SH-SY5Y (cell line): Measurements from ENCODE around the gene OXNAD1.

Experiments
- GATA2 ChIP-seq: IDR thresholded peaks from 2 replicates; pipeline ENCODE4 v1.6.1; 2011; ENCODE audit warnings: mild to moderate bottlenecking, low read depth, low read length
- GATA3 ChIP-seq: IDR thresholded peaks from 2 replicates; pipeline ENCODE4 v1.6.1; 2011; ENCODE audit warnings: low read depth, mild to moderate bottlenecking, low read length, moderate library complexity

The OXNAD1 gene, protein sequence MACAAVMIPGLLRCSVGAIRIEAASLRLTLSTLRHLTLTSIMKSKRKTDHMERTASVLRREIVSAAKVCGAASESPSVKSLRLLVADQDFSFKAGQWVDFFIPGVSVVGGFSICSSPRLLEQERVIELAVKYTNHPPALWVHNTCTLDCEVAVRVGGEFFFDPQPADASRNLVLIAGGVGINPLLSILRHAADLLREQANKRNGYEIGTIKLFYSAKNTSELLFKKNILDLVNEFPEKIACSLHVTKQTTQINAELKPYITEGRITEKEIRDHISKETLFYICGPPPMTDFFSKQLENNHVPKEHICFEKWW

DNA sequence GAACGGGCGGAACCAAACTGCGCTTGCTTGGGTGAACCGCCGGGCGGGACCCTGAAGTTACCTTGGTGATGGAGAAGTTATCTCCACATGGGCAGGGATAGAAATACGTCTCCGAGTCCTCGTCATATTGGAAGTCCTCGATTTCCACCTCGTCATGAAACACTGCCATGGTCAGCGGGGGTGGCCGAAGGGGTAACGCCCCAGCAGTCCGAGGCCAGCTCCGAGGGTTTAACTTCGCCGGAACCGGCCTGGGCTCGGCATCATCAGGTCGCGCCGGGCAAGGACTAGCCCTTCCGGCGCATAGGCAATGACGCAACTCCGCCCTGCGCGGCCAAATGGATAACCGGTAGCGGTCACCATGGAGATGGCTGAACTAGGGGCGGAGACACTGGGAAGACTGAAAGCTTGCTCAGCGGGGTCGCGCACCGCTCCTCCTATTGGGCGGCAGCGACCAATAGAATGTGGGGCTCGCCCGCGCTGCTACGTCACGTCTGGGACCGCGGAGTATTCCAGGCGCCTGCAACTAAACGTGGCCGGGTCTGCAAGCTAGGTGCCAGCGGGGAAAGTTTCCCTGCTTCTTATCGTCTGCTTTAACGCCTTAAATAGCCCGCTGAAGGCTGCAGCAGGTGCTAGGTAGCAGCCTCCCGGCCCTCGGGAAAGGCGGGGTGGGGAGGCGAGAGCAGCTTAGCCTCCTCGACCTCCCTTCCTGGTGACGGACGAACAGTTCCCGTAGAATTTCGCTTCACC, at the start of gene OXNAD1, which contains the start of gene DPH3:
Gene OXNAD1, plus strand, starts transcription at position 505 of the 747 bp plus-strand sequence. CDS start 5,741 bp downstream, outside the sequence.
Gene DPH3, minus strand, starts transcription at position 236 of the 747 bp plus-strand sequence. Its CDS starts 67 bp downstream, at position 169.
- TF ChIP-seq GATA2 (no peak), GATA3 (no peak)

DNA sequence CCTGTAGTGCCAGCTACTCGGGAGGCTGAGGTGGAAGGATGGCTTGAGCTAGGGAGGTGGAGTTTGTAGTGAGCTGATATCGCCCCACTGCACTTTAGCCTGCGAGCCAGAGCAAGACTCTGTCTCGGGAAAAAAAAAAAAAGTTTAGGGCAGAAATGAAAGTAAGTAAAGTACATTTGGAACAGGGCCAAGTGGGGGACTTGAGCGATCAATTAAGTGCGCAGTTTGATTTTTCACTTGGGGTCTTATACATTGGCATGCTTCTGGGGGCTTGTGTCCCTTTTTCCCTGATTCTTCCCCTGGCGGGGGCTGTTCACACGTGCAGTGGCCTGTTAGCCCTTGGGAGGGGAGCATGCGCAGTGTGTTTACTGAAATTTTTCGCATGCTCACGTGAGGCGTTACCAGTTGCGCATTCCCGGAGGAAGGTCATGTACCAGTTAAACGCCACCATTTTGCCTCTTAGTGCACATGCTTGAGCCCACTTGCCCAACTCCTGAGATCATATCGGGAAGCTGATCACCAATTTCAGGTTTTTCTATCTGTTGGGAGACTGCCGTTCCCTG, 48.6 kb upstream of the OXNAD1 start:
- no peak for TF ChIP-seq GATA2
- no peak for TF ChIP-seq GATA3

DNA sequence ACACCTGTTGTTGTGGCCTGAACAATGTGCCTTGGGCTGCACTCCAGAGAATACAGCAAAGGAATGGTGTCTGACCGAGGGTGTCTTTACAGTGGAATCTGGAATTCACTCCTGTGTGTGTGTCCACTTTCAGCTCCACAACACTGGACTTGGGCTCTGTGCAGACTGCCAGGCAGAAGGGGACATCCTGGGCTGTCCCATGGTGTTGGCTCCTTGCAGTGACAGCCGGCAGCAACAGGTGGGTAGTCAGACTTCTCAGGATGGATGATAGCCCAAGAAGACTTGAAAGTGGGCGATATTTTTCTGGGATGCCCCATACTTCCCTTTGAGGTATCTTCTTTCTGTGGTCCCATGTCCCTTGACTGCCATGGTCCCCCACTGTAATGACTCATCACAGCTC, 45.2 kb upstream of the OXNAD1 start:
- TF ChIP-seq GATA3 (no peak), GATA2 (no peak)

DNA sequence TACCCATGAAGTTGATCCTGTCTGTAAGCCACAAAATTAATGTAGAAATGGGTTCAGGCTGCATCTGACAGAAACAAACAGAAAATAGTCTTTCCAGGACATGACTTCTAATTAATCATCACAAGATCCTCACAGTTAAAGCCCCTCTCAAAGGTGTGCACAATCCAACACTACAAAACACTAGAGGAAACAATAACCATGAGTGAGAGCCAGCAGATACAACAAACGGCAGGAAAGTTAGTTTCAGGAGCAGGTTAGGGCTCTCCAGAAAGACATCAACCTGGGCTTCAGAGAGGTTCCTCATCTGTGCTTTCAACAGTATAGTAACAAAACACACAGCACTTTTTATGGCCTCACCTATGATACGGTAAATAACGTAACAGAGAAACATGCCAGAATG, 43.0 kb upstream of the OXNAD1 start:
- TF ChIP-seq GATA2 (no peak), GATA3 (no peak)

DNA sequence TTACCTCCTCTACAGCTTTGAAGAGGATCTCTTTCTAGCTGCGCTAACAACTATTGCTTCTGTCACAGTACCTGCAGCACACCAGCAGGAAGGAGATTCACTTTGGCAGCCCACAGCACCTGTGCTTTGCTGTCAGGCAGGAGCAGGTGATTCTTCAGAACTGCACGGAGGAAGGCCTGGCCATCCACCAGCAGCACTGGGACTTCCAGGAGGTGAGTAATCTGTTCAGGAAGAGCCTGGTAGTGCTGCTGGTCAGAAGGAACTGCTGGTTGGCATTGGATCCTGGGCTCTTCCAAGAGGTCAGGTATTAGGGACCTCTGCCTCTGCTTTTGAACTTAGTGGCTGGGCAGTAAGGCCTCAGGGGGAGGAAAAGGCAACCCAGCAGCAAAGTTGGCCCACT, 42.5 kb upstream of the OXNAD1 start:
- no peak for TF ChIP-seq GATA2
- TF ChIP-seq GATA3, result no peak

DNA sequence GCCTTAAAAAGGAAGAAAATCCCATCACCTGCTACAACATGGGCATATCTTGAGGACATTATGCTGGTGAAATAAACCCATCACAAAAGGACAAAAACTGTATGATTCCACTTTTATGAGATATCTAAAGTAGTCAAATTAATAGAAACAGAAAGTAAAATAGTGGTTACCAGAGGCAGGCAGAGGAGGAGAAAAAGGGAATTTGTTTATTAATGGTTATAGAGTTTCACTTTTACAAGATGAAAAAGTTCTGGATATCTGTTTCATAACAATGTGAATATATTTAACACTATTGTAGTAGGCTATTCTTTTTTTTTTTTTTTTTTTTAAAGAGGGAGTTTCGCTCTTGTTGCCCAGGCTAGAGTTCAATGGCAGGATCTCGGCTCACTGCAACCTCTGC, 40.7 kb upstream of the OXNAD1 start:
- no peak for TF ChIP-seq GATA3
- no peak for TF ChIP-seq GATA2

DNA sequence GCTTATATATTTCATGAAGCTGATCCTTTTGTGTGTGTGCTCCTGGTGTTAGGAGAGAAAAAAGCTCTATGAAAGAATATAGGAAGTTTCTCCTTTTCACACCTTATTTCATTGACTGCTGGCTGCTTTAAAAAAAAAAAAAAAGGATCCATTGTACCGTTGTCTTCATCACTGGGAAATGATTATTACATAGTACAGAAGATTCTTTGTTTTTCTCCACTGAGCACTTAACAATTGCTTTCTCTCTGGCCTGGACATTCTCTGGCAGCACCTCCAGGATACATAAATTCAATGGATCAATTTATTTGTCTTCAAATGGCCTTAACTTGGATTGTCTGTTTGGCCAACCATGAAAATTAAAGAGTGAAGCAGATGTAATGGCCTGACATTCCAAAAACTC, 37.4 kb upstream of the OXNAD1 start:
- TF ChIP-seq GATA3 (no peak), GATA2 (no peak)

DNA sequence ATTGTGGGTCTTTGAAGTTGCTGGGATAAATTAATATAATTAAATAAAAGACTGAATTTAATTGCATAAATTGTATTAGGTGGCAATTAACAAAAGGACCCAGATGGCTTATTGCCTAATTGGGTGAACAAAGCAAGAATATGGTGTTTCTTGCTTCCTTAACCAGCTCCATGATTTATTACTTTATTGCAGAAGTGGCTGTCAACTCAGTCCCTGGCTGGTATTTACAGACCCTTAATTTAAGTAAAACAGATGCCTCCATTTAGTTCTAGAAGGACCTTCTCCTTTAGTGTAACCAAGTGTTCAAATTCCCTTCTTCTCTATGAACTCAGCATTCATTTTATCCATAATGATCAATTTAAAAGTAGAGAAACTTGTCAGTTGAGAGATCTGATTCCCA, 35.3 kb upstream of the OXNAD1 start:
- TF ChIP-seq GATA3, result no peak
- TF ChIP-seq GATA2, result no peak

DNA sequence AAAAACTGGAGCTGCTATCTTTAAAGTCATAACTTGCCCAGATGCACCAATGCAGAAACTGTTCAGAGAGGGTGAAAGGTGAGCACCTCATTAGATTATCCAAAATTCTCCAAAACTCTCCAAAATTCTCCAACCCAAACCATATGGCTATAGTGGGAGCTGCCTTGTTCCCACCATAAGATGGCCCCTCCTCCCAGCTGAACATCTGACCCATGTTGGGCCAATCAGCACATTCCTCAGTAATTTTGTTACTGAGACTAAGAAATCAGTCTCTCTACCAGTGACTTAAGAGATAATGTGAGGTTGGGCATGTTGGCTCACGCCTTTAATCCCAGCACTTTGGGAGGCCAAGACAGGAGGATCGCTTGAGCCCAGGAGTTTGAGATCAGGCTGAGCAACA, 33.0 kb upstream of the OXNAD1 start:
- no peak for TF ChIP-seq GATA3
- TF ChIP-seq GATA2, result no peak

DNA sequence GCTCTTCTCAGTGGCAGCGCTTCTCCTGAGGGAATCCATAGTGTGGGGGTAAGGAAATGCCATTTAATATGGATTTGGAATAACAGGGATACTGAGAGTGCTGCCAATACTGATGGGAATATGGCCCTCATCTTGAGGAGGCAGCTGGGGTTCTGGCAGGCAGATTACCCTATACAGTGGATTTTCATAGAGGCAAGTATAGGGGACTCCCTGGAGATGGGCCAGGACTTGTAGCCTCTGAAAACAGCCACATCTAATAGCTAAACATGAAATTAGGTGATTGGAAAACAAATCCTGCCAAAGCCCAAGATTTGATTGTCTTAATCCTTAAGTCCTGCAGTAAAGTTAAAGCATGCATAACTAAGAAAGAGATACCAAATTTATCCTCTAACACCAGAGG, 31.2 kb upstream of the OXNAD1 start:
- TF ChIP-seq GATA2 (no peak), GATA3 (no peak)

DNA sequence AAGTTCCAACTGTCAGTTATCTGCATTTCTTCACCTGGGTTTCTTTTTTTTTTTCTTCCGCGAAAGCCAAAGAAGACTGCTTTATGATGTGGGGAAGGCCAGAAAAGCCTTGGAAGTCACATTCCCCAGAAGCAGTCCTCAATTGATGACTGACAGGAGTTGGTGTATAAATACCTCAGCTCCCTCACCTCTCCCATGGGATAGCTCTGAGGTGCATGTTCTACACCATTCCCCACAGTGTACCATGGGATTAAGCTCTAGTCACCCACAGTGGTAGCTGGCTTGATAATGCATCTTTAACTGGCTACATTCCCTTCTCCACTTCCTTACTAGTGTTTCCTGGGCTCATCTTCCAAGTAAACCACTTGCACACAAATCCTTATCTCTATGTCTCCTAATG, 30.7 kb upstream of the OXNAD1 start:
- TF ChIP-seq GATA2, result no peak
- no peak for TF ChIP-seq GATA3

DNA sequence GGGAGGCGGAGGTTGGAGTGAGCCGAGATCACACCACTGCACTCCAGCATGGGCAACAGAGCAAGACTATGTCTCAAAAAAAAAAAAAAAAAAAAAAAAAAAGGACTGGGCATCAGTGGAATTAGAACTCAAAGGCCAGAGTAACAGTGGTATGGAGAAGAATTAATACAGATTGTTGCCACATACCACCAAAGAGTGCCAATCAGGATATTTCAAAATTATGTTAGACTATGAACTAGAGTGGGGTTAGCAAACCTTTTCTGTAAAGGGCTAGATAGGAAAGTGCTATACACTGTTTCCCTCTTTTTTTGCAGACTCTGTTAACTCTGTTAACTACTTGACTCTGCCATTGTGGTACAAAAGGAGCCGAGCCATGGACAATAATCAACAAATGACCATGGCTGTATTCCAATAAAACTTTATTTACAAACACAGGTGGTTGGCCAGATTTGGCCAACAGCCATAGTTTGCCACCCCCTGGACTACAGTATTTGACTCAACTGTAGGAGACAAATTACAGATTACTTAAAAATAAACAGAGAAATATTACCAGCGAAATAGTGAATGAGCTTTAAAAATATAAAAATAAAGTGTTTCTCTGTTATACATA, 28.9 kb upstream of the OXNAD1 start:
- TF ChIP-seq GATA3, result no peak
- no peak for TF ChIP-seq GATA2

DNA sequence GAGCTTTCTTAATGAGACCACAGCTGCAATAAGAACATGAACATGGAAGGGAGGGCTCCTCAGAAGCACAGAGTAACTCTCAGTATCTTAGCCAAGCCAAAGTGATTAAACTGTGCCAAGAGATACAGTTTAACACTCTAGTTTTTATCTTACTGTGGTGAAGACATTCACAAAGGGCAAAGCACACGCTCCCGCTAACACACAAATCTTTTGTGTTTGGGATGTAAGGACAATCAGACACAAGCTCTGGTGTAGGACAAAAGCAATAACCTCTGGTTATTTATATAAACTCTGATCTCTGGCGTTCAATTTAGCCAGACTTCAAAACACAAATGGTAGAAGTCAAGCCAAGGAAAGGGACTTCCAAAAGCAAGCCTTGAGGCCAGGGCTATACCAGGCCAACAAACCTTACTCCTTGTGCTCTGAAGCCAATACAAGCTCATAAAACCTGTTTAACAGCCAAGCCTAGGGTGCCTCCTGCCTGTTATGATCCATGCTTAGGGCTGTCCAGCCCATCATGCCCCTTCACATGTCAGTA, 28.1 kb upstream of the OXNAD1 start:
- no peak for TF ChIP-seq GATA2
- TF ChIP-seq GATA3, result no peak

DNA sequence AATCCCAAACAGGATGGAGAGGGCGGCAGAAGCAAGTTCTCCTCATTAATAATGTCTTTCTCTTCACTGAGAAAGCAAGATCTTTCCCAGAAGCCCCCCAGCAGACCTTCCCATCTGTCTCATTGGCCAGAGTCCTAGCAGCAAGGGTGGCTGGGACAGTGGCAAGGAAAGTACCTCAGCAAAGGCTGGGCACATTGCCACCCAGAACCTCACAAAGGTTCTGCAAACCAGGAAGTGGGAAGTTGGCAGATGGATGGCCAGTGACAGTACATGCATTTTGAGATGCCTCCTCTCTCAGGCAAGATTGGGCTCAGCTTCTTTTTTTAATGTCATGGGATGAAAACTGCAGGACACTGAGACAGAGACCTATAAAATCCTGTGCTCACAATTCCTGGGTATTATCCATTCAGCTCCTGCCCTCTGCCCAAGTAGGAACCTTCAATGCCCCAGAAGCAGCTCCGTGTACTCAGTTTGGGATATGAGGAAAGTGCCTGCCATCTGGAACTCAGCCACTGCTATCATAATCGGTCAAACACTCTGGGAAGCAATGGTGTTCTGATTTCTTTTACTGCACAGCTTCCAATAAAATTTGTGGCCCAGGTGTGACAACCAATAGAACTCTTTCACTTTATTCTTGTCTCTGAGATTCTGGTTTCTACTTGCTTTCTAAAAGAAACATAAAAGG, 25.8 kb upstream of the OXNAD1 start:
- no peak for TF ChIP-seq GATA2
- no peak for TF ChIP-seq GATA3

DNA sequence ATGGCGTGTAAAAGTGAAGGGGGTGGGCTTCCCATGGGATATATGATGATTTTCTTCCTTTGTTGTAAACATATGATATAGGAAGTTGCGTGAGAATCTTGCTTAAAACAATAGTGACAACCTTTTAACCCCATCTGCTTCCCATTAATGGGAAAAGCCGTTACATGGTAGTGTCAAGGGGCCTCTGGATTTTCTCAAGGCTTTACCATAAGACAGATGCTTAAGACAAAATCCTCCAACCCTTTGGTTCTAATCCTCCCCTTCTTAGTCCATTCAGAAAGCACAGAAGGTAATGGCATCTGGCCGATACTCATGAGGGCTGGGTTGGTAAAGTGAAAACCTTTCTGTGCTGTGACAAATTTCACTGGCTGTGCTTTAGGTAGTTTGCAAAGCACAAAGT, 25.2 kb upstream of the OXNAD1 start:
- no peak for TF ChIP-seq GATA3
- no peak for TF ChIP-seq GATA2
